KBM-7 (cell line): ENCODE results near the gene MCCC1.

ENCODE experiments used
- DNase-seq: peaks from one replicate; pipeline ENCODE4 v3.0.0-alpha.2; 2015
- in situ Hi-C: fragments of 300-500 bp; cut with MboI; formaldehyde crosslinking; loops from 2 replicates; pipeline ENCODE4 v1.14.3; 2020; ENCODE audit warnings: low sequenced_read_pairs, low pct_unique_long_range_greater_than_20kb, mixed read lengths

Gene MCCC1

DNA sequence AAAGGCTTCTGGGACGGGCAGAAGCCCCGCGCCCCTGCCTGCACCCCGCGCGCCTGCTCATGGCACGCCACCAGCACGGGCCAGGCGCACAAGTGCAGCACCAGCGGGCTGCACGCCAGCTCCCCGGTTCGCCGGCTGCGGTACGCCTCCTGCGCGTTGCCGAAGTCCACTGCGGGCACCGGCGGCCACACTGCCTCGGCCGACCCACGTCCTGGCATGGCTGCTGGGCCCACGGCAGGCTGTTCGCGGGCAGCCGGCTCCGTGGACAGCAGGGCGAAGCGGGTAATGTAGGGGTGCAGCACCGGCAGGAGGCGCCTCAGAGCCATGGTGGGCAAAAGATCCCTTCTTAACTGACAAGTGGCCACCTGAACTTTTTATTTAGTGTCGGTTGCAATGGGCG, 34.8 kb downstream of the MCCC1 start:
- no peak for DNase-seq
- in situ Hi-C loops, result no loop called here

DNA sequence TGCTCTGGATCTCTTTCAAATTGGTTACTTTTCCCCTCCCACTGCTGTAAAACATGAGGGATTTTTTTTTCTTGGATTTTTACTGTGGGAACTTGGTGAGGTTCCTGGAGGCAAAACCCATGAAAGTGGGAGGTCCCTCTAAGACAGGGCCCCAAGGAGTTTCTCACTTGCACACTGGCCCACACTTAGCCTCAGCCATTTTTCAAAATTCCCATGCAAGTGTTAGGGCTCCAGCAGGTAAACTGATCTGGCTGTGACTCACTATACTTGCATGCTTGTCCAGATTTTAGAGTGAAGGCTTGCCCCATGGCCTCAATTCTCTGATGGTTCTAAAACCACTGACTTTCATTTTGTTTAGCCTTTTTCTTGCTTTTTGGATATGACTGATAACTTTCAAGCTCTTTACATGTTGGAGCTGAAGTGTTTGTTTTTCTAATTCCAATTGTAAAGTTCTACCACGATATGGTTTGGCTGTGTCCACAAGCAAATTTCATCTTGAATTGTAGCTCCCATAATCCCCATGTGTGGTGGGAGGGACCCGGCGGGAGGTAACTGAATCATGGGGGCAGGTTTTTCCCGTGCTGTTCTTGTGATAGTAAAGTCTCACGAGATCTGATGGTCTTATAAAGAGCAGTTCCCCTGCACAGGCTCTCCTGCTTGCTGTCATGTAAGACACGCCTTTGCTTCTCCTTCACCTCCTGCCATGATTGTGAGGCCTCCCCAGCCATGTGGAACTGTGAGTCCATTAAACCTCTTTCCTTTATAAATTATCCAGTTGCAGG, 37.7 kb downstream of the MCCC1 start:
- DNase-seq, result no peak
- in situ Hi-C loops, result no loop called here

DNA sequence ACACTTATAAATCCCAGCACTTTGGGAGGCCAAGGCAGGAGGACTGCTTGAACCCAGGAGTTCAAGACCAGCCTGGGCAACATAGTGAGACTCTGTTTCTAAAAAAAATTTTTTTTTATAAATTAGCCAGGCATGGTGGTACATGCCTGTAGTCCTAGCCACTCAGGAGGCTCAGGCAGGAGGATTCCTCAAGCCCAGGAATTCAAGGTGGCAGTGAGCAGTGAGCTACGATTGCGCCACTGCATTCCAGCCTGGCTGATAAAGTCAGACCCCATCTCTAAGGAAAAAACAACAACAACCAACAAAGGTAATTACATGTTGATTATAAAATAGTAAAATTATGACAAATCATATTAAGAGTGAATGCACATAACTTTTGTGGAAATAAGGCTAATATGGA, 40.9 kb downstream of the MCCC1 start:
- in situ Hi-C loops, result no loop called here
- no peak for DNase-seq

DNA sequence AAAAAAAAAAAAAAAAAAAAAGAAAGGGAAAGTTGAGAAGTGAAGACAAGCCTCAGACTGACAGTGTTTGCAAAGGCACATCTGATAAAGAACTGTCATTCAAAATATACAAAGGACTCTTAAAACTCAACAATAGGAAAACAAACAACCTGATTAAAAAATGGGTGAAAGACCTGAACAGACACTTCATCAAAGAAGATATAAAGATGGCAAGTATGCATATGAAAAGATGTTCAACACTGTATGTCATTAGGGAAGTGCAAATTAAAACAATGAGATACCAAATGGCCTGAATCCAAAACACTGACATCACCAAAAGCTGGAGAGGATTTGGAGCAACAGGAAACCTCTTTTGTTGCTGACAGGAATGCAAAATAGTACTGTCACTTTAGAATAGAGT, 48.6 kb downstream of the MCCC1 start:
- in situ Hi-C loops, result no loop called here
- DNase-seq, result no peak

DNA sequence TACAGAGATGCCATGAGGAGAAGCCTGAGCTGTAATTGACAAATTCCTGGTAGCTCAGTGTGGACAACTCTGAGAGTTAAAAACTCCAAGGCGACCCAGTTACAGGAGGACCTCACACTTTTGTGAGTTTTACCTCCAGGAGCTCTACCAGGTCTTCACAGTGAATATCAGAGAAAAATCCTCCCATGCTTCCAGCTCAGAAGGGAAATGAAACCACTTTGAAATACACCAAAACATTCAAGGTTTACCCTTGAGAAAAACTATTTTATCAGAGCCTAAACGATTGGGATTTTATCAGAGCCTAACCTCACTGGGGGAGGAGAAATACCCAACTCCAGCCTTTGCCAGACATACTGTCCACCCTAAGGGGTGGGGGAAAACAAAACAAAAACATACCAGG, 52.4 kb downstream of the MCCC1 start:
- DNase-seq, result no peak
- in situ Hi-C loops, result no loop called here

DNA sequence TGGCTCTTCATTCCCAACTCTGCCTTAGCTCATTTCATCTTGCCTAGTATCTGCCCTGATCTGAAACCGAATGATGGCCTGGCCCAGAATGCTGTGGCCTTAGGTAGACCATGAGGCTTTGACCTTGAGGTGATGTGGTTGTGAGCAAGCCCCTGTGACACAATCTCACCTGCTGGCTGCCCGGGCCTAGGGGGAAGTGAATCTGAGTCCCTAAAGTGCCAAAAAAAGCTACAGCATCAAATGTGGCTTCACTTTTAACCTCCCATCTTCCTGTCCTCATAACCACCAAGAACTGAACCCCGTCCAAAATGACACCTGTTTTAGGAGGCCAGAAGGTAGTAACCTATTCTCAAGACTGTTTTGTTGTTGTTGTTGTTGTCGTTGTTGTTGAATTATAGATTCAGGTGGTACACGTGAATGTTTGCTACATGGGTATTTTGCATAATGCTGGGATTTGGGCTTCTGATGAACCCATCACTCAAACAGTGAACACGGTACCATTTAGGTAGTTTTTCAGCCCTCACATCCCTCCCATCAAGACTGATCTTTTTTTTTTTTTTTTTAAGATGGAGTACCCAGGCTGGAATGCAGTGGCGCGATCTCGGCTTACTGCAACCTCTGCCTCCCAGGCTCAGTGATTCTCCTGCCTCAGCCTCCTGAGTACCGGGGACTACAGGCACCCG, 54.6 kb downstream of the MCCC1 start:
- in situ Hi-C loops, result no loop called here

DNA sequence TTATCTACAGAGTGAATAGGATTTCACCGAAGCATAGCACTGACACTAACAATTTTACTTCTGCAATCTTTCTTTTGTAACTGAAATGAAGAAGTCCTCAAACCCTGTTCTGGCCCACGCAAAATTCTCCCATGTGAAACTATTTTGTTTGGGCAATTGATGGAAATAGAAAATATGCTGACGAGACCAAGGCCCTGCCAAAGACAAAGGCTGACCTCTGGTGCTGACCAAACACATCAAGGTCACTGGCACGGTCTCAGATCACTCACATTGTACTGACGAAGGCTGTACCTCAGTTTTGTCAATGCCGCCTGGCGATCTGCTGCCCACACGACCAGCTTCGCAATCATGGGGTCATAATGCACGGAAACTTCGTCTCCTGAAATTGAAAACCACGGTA, 60.5 kb downstream of the MCCC1 start:
- in situ Hi-C loops, result no loop called here
- DNase-seq, result no peak

More for the DNA sequence above, 54.6 kb downstream of the MCCC1 start:
- DNase-seq, result no peak

DNA sequence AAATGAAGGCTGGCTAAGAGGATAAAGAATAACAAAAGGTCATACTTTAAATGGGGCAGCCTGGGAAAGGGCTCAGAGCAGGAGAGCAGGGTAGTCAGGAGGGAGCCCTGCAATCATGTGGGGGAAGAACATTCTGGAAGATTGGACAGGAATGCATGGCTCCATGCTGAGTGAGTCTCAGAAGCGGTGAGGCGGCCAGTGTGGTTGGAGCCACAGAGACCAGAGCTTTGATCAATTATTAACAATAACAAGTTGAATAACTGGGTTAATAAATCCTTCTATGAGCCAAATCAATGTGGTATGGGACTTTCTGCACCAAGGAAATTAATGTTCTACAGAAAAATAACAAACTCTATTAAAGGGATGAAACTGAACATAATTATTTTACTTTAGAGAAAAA, 61.1 kb downstream of the MCCC1 start:
- in situ Hi-C loops, result no loop called here
- no peak for DNase-seq

DNA sequence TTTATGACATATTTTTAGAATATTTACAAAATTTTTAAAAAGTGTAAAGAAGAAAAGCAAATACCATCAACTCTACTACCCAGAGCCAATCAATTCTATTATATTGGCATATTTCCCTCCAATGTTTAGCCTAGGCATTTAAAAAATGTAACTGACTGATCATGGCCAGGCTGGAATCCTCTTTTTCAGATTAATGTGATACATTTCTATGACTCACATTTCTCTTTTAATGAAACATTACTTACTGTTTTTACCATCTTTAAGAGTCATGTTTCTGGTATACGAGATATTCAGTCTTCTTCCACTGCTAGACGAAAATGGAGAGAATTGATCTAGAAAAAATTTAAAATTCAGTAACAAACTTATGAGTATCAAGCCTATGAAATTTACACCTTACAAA, 65.5 kb downstream of the MCCC1 start:
- in situ Hi-C loops, result no loop called here
- DNase-seq, result no peak

DNA sequence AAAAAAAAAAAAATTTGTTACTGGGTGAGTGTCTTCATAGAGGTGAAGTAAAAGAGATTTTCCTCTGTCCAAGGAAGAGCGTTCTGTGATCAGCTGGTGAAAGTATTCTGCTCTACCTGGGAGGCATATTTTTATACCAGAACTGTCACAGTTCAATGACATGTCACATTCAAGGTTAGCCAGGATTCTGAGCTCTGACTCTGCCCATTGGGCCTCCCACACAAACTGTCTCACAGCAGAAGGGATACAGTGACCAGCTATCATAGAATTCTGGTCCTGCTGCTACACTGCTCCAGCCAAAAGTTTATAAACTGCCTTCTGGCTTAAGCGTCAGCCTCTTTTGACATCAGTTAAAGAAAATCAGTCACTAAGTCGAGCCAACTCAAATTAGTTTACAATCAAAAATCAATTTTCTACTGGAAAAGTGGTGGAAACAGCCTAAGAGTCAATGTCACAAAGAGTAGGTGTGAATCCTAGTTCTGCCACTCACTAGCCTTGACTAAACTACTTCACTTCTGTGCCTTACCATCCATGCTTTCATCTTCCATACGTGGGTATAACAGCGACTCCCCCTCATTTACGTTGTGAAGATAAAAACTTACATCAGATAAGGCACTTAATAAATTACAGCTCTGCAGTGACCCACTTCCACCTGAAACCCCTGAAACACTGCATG, 66.3 kb downstream of the MCCC1 start:
- in situ Hi-C loops, result no loop called here
- DNase-seq, result no peak

DNA sequence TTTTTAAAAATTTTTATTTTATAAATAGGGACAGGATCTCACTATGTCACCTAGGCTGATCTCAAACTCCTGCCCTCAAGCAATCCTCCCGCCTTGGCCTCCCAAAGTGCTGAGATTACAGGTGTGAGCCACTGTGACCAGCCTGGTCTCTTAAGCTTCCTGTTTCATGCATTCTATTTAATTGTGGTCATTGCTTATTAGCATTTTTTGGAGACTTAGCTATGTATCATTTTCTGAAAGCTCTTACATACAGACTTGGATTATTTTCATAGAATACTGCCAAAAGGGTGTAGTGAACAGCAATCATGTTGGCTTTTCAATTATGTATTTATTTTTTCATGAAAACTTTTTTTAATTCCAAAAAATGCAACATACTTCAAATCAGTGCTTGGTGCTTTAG, 67.5 kb downstream of the MCCC1 start:
- in situ Hi-C loops, result no loop called here
- DNase-seq, result no peak

DNA sequence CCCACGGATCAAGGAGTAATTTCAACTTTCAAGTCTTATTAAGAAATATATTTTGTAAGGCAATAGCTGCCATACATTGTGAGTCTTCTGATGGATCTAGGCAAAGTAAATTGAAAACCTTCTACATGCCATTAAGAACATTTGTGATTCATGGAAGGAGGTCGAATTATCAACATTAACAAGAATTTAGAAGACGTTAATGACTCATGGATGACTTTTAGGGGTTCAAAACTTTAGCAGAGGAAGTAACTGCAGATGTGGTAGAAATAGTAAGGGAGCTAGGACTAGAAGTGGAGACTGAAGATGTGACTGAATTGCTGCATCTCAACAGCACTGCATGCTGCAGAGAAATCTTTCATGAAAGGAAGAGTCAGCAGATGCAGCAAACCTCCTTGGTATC, 70.9 kb downstream of the MCCC1 start:
- DNase-seq, result no peak
- in situ Hi-C loops, result no loop called here

DNA sequence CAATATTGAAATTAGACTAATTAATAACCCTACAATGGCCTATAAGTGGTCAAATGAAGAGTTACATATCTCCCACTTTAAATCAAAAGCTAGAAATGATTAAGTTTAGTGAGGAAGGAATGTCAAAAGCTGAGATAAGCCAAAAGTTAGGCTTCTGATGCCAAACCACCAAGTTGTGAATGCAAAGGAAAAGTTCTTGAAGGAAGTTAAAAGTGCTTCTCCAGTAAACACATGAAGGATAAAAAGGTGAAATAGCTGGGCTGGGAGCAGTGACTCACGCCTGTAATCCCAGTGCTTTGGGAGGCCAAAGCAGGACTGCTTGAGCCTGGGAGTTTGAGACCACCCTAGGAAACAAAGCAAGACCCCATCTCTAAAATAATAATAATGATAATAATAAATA, 72.0 kb downstream of the MCCC1 start:
- DNase-seq, result no peak
- in situ Hi-C loops, result no loop called here

DNA sequence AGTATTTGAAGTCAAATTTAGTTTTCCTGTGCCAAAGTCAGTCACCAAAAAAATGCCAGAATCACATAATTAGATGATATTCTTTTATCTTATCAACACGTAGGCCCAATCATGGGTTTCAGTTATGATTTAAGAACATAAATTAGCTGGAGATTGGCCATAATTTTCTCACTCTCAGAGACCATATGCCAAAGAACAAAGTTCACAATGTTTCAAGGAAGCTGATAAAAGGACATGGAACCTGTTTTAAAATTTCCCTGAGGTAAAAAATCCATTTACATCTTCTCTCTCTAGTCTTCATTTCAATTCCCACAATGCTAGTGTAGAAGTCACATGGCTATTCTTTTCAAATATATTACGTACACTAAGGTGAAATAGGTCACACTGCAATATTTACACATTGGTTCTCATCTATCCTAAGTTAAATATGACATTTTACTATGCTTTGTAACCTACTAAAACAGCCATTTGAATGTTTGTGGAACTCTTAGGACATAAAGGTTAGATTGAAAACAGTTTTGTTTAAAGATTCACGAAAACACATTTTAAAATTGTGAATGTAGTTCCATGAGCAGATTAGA, 76.3 kb downstream of the MCCC1 start:
- DNase-seq, result no peak
- in situ Hi-C loops, result no loop called here

DNA sequence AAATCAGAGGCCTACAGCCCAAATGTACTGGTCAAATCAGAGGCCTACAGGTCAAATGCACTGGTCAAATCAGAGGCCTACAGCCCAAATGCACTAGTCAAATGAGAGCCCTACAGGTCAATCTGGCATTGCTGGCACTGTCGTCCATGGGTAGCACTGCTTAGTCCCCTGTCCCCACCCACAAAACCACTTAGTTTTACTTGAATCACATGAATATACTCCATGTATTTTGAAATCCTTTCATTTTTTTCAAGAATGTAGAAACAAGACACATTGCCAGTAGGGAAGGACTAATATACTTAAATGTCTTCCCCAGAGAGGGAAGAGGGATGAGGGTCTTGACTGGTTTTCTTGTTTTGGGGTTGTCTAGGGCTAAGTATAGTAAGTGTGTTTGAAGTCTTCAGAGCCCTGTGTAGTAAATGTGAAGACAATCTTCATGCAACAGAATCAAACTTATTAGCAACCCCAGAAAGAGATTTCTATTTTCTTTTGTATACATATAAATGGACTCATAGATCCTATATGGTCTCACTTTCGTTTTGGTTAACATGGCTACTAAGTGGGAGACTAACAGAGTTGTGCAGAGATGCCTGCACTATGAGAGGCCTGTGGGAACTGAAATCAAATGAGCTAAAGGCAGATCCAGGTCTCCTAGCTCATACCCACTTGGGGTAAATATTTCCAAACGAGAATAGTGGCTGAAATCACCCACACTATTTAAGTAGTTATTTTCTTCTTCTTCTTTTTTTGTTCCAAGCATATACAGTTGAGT, 80.7 kb downstream of the MCCC1 start:
- peak; percentile 43 for DNase-seq
- in situ Hi-C loops, result no loop called here

DNA sequence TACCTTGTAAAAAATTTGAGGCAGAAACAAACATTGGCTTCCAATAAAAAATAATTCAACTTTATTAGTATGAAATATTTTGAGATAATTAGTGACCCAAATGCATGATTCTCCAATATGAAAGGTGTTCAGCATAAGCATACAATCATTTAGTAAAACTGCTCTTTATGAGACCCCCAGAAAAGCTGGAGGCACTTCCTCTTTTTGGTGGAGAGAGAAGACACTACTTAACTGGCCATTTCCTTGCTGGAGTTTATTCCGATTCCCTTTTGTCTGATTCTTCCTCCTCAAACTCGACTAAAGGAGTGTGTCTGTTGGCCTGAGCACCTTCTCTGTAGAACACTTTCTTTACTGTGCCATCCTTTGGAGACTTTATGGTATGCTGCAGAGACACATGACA, 84.1 kb downstream of the MCCC1 start:
- DNase-seq, result peak; percentile 36
- in situ Hi-C loops, result no loop called here

DNA sequence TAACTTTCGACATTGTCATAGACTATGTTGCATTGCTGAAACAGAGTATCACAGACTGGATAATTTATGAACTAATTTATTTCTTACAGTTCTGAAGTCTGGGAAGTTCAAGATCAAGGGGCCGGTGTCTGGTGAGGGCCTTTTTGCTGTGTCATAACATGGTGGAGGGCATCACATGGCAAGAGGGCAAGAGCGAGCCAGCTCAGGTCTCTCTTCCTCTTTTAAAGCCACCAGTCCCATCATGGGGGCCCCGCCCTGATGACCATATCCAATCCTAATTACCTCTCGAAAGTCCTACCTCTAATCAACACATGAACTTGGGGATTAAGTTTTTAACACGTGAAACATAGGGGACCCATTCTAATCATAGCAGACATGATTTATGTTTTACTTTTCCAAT, 85.4 kb downstream of the MCCC1 start:
- DNase-seq, result no peak
- in situ Hi-C loops, result no loop called here

DNA sequence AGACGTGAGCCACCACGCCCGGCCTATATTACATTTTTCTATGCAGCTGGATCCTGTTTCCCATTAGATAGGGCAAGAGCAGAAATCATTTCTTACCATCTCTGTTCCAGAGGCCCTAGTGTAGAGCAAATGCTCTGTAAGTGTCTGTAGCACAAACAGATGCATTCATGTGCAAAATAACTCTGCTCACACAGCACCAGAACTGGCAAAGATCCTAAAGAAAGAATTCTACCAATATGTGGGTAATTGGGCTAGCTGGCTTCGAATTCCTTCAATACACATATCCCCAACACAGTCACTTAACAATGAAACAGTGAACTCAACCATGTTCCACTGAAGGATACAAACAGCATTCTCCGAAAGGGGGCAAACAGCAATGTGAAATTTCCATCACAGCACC, 86.2 kb downstream of the MCCC1 start:
- no peak for DNase-seq
- in situ Hi-C loops, result no loop called here

DNA sequence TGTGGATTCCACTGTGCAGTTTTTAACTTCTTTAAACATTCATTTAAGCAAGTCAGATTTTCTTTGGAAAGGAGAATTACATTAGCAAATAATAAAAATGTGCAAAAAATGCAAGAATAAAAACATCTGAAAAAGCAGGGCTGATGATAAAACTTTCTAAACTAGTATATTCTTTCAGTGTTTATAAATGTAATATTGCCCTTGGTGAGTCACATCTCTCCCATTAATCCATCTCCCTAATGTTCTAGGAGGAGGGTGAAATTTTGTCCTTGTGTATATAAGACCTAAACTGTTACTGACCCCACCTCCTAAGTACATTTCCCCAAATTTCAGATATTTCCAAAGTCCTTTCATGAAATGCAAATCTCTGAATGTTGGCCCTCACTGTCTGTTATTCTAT, 90.5 kb downstream of the MCCC1 start:
- DNase-seq, result no peak
- in situ Hi-C loops, result no loop called here
